Tibial artery (tissue), 4 donors: Measurements from ENCODE around the gene DEFB113.

ENCODE experiments used
- DNase-seq, 2 donors: peaks; one replicate each; pipeline ENCODE4 v3.0.0-alpha.2; 2019
- H3K27ac ChIP-seq, 2 donors: fragments of 200-600 bp; sonication (generic) in 1 of 2; 1 replicate in 1 of 2; 2 replicates in 1 of 2; pipeline ENCODE4 v1.5.1; 2018 to 2019; ENCODE audit warnings: mild to moderate bottlenecking in 1 of 2
- H3K27me3 ChIP-seq, 2 donors: fragments of 200-600 bp; sonication (generic) in 1 of 2; one replicate each; pipeline versions ENCODE4 v1.5.1 to v1.6.0; 2016 to 2019
- H3K36me3 ChIP-seq, 3 donors: fragments of 200-600 bp; sonication (generic) in 2 of 3; one replicate each; pipeline ENCODE4 v1.5.1; 2016 to 2019; ENCODE audit warnings: mild to moderate bottlenecking in 2 of 3
- H3K4me1 ChIP-seq, 4 donors: fragments of 200-600 bp; sonication (generic) in 2 of 4; 1 replicate in 3 of 4; 2 replicates in 1 of 4; pipeline ENCODE4 v1.5.1; 2016 to 2019
- H3K4me3 ChIP-seq, 2 donors: fragments of 200-600 bp; sonication (generic) in 1 of 2; 1 replicate in 1 of 2; 2 replicates in 1 of 2; pipeline ENCODE4 v1.5.1; 2018 to 2019; ENCODE audit warnings: mild to moderate bottlenecking in 2 of 2
- H3K9me3 ChIP-seq, 3 donors: fragments of 200-600 bp; sonication (generic) in 1 of 3; one replicate each; pipeline ENCODE4 v1.5.1; 2016 to 2019
- CTCF ChIP-seq, 2 experiments: fragments of 200-600 bp in 1 of 2; fragments of 450-650 bp in 1 of 2; IDR thresholded peaks; one replicate each; pipeline ENCODE4 v1.5.1; 2017 to 2019; ENCODE audit warnings: antibody characterized with exemption in 2 of 2, mild to moderate bottlenecking in 1 of 2, moderate library complexity in 1 of 2
- intact Hi-C: fragments of 100-400 bp; cut with DNase I; formaldehyde crosslinking; loops from one replicate; pipeline ENCODE4 v1.15.0; 2023; ENCODE audit warnings: low total_unique reads

DEFB113 gene

DNA sequence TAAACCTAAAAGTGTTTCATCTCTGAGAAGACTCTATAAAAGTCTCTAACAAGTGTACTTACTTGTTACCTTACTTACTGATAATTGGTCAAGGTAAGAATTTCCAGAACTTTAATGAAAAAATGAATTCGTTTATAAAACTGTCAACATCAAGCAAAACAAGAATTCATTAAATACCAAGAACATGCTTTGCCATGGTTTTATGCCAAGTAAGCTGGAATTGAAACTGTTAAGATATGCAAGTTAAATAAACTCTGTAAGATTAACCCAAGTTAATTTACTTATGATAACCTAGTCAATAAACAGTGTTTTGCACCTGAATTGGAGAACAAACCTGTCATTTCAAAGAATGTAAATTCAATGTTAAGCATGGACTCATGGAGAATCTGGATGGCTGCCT is 17.1 kb upstream of the DEFB113 start:
- Histone ChIP-seq H3K27ac (no peak overlapping the region), H3K4me1 (no peaks in the 10 kb centered on the region), H3K9me3 (no peaks in the 10 kb centered on the region), H3K36me3 (no peaks in the 10 kb centered on the region), H3K27me3 (no peaks in the 10 kb centered on the region), H3K4me3 (no peak overlapping the region)
- DNase-seq = no peak
- intact Hi-C loops = no loop called here
- no peak for TF ChIP-seq CTCF (IDR thresholded peaks at IDR 0.05)

GRCh38 chr6:49982046-49982445 is 12.6 kb upstream of the DEFB113 start:
- no peak for DNase-seq
- intact Hi-C loops = no loop called here
- H3K4me3 ChIP-seq = no peak overlapping the region
- H3K27me3 ChIP-seq = no peaks in the 10 kb centered on the region
- H3K36me3 ChIP-seq = no peaks in the 10 kb centered on the region
- H3K27ac ChIP-seq = no peak overlapping the region
- no peaks in the 10 kb centered on the region for H3K4me1 ChIP-seq
- TF ChIP-seq CTCF (IDR thresholded peaks at IDR 0.05) = no peak
- no peaks in the 10 kb centered on the region for H3K9me3 ChIP-seq

DNA sequence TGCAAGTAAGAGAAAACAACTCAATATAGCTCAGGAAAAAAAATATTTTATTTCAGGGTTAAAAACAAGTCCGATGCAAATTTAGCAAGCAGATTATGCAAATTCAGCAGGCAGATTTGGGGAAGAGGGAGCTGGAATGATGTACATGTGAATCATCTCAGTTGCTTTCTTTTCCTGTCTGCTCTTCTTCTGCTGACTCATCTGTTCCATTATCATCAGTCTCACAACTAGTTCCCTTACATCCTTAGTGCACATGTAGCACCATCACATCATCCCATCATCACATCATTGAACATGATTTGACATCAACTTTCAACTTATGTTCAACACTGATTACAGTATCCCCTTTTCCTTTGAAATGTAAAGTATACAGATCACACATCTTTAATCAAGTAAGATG is 11.5 kb upstream of the DEFB113 start:
- H3K9me3 ChIP-seq = no peaks in the 10 kb centered on the region
- no peak for TF ChIP-seq CTCF (IDR thresholded peaks at IDR 0.05)
- no peak overlapping the region for H3K27ac ChIP-seq
- intact Hi-C loops = no loop called here
- H3K36me3 ChIP-seq = no peaks in the 10 kb centered on the region
- DNase-seq = no peak
- H3K27me3 ChIP-seq = no peaks in the 10 kb centered on the region
- no peaks in the 10 kb centered on the region for H3K4me1 ChIP-seq
- no peak overlapping the region for H3K4me3 ChIP-seq

GRCh38 chr6:49979584-49979983 is 10.2 kb upstream of the DEFB113 start:
- Histone ChIP-seq H3K4me1 (no peaks in the 10 kb centered on the region), H3K27me3 (no peaks in the 10 kb centered on the region), H3K27ac (no peak overlapping the region), H3K4me3 (no peak overlapping the region), H3K36me3 (no peaks in the 10 kb centered on the region), H3K9me3 (no peaks in the 10 kb centered on the region)
- TF ChIP-seq CTCF (IDR thresholded peaks at IDR 0.05) = no peak
- intact Hi-C loops = no loop called here
- DNase-seq = no peak

- H3K36me3 ChIP-seq = no peaks in the 10 kb centered on the region
- no peak for TF ChIP-seq CTCF (IDR thresholded peaks at IDR 0.05)
- no peaks in the 10 kb centered on the region for H3K9me3 ChIP-seq
- H3K4me3 ChIP-seq = no peak overlapping the region
- intact Hi-C loops = no loop called here
- H3K4me1 ChIP-seq = no peaks in the 10 kb centered on the region
- no peak for DNase-seq
- H3K27ac ChIP-seq = no peak overlapping the region
- no peaks in the 10 kb centered on the region for H3K27me3 ChIP-seq
These were observed 9.2 kb upstream of the DEFB113 start for GRCh38 chr6:49978332-49979226.
